ENCODE data around the gene COA1. TPM values are rescaled to one million over a fixed set of nuclear protein-coding genes. Genes with fewer than 3 reads are reported as not detected.

The COA1 gene
- total and polyA plus RNA-seq, 9 of the 15 experiments (the other 6 are each of a cell fraction or from before 2014, with no cell fraction given): 98.9 to 463 (median 181) TPM

DNA sequence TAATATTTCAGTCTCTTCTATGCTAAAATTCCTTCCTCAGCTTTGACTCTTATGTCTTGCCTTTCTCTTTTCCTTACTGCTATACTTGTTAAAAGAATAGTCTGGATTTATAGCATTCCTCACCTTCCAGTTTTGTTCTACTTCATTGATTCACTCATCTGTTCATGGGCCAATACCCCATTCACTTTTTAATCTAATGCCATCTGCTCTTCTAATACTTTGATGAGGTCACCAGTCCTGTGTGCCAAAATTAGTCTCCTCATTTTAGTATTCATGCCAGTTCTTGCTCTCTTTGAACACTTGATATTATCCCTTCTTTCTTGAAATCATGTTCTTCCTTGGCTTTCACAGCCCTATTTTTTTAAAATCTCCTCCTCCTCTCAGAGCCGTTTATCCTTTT, 127.1 kb downstream of the COA1 start:
- Histone ChIP-seq H3K79me2 (ENCODE audit: control insufficient read depth, insufficient read depth, low read length) (peaks cover 8% of the 10 kb centered on the region; the same call in 1 of the 3 replicates), H3K9ac (ENCODE audit: insufficient read depth in 1 of 2, low read depth in 2 of 2, low read length in 2 of 2) (no peak overlapping the region), H3K4me2 (ENCODE audit: insufficient read depth, low read length) (no peak overlapping the region), H2AFZ (ENCODE audit: low read depth, low read length) (no peak overlapping the region), H3K27me3 (ENCODE audit: control insufficient read depth in 2 of 2, insufficient read depth in 2 of 2, low read length in 2 of 2) (no peaks in the 10 kb centered on the region), H3K4me3 (no peak overlapping the region), H3K36me3 (ENCODE audit: control insufficient read depth, insufficient read depth, low read length) (peaks cover 14% of the 10 kb centered on the region; the same call in 2 of the 3 replicates), H4K20me1 (replicated peaks; ENCODE audit: control insufficient read depth, insufficient read depth, low read length) (no peaks in the 10 kb centered on the region), H3K9me1 (ENCODE audit: control insufficient read depth, insufficient read depth, low read length) (no peaks in the 10 kb centered on the region), H3K9me3 (replicated peaks; ENCODE audit: control insufficient read depth, insufficient read depth, low read depth, low read length) (no peaks in the 10 kb centered on the region), H3K27ac (ENCODE audit: extremely low read depth, low read depth, low read length) (no peak overlapping the region), H3K4me1 (replicated peaks in 1 of 2; ENCODE audit: control insufficient read depth in 2 of 2, insufficient read depth in 2 of 2, low read length in 2 of 2) (no peaks in the 10 kb centered on the region)
- TF ChIP-seq GATAD2B (IDR thresholded peaks at IDR 0.05; ENCODE audit: borderline replicate concordance) (no peak), CBX1 (IDR thresholded peaks at IDR 0.05; ENCODE audit: low read depth) (no peak), ETV5 (CRISPR knock-in tag; IDR thresholded peaks at IDR 0.05; ENCODE audit: low read depth) (no peak), HLTF (IDR thresholded peaks at IDR 0.05) (no peak), ASH1L (IDR thresholded peaks at IDR 0.05; ENCODE audit: borderline replicate concordance, low read depth, partially characterized antibody) (no peak), NFRKB (IDR thresholded peaks at IDR 0.05; ENCODE audit: low read depth) (no peak), ZNF232 (CRISPR knock-in tag; IDR thresholded peaks at IDR 0.05) (no peak), TAL1 (IDR thresholded peaks at IDR 0.05) (no peak), BACH1 (tag; IDR thresholded peaks at IDR 0.05) (no peak)
- in situ Hi-C loops (cut with MboI): no loop called here
- CTCF ChIA-PET (ENCODE audit: low intra/inter-chr PET ratio): no interaction called here
- WGBS (ENCODE audit: insufficient coverage, low coverage, missing lambda C conversion rate): 75% methylated on average over 1 of the region's 1 CpG
- FAIRE-seq (no peak), DNase-seq (ENCODE audit: extremely low read depth in 1 of 4, low spot score in 3 of 4) (no peak), ATAC-seq (no peak)
- POLR2A ChIA-PET: interaction anchor here (0.5 to 1.7 kb wide), 4 partner anchors 12 to 120 kb away, joined by 3 to 5 read pairs (median 4); no protein-coding TSS in a partner anchor
- intact Hi-C loops (cut with micrococcal nuclease): no loop called here
- no TSS peak for BruUV-seq (replicated peaks)
